Amniotic epithelial cell (primary cell): ENCODE measurements around the gene KRT81.
A peak's percentile ranks its signal among the peaks of the same experiment; 100 is the strongest.
"Not testable (repeated sequence)": the region's sequence is repeated elsewhere in the genome, so short reads cannot be mapped to it uniquely, and the experiment has no call there.

Experiments
- DNase-seq: peaks from one replicate; pipeline ENCODE4 v3.0.0-alpha.2; 2010; ENCODE audit warnings: low read depth

Gene KRT81

GRCh38 chr12:52274521-52275120 lies 16.7 kb downstream of the KRT81 start, which contains the start of gene KRT86:
KRT86 (plus strand) TSS chr12:52274645; CDS start chr12:52301917, 27,272 bp downstream.
- DNase-seq = no peak

GRCh38 chr12:52271158-52271557 lies 20.2 kb downstream of the KRT81 start:
- peak; percentile 68 for DNase-seq

GRCh38 chr12:52270541-52271070 lies 20.7 kb downstream of the KRT81 start:
- no peak for DNase-seq

- no peak for DNase-seq
Measured at GRCh38 chr12:52268212-52268611, 23.1 kb downstream of the KRT81 start.

GRCh38 chr12:52267699-52268098 lies 23.6 kb downstream of the KRT81 start:
- DNase-seq = no peak

- no peak for DNase-seq
Measured at GRCh38 chr12:52267266-52267665, 24.1 kb downstream of the KRT81 start.

- DNase-seq = no peak
Measured at GRCh38 chr12:52266514-52266913, 24.8 kb downstream of the KRT81 start.

- DNase-seq = no peak
Measured at GRCh38 chr12:52264435-52264825, 26.9 kb downstream of the KRT81 start.

- DNase-seq = no peak
Measured at GRCh38 chr12:52263761-52264434, 27.4 kb downstream of the KRT81 start.

GRCh38 chr12:52262286-52262685 lies 29.0 kb downstream of the KRT81 start:
- DNase-seq = no peak

GRCh38 chr12:52261208-52261484 lies 30.2 kb downstream of the KRT81 start:
- no peak for DNase-seq

GRCh38 chr12:52260361-52261207 lies 30.8 kb downstream of the KRT81 start:
- DNase-seq = no peak

GRCh38 chr12:52259657-52260243 lies 31.6 kb downstream of the KRT81 start:
- no peak for DNase-seq

GRCh38 chr12:52258335-52258901 lies 32.9 kb downstream of the KRT81 start:
- peak; percentile 41 for DNase-seq

- not testable (repeated sequence) for DNase-seq
Measured at GRCh38 chr12:52257922-52258321, 33.4 kb downstream of the KRT81 start.

- DNase-seq = no peak
Measured at GRCh38 chr12:52257074-52257551, 34.2 kb downstream of the KRT81 start.

GRCh38 chr12:52256584-52256935 lies 34.8 kb downstream of the KRT81 start:
- no peak for DNase-seq

- DNase-seq = no peak
Measured at GRCh38 chr12:52255926-52256583, 35.3 kb downstream of the KRT81 start.

GRCh38 chr12:52254965-52255751 lies 36.2 kb downstream of the KRT81 start:
- no peak for DNase-seq

GRCh38 chr12:52254180-52254964 lies 37.0 kb downstream of the KRT81 start:
- no peak for DNase-seq
